Endometrial microvascular endothelial cells (primary cell): ENCODE data around the gene BPIFB2. TPM values are rescaled to one million over a fixed set of nuclear protein-coding genes. Genes with fewer than 3 reads are reported as not detected.
"Not testable (repeated sequence)": the region's sequence is repeated elsewhere in the genome, so short reads cannot be mapped to it uniquely, and the experiment has no call there.

ENCODE experiments used
- in situ Hi-C: cut with HindIII; loops from 2 replicates; pipeline ENCODE4 v1.10.0; 2017; ENCODE audit warnings: low sequenced_read_pairs, low pct_unique_long_range_greater_than_20kb; ENCODE audit errors: inconsistent ontology term
- total RNA-seq: library from RNA; depleted of rRNA; stranded (reverse); fragments of >200 nt; gene quantifications from one replicate; pipeline ENCODE4 v1.2.3, GENCODE V29; 2015; ENCODE audit errors: inconsistent ontology term

Gene BPIFB2
- total RNA-seq, 1 donor from 2014 or later = not detected

GRCh38 chr20:32970115-32970972, 37.2 kb upstream of the BPIFB2 start:
- in situ Hi-C loops = no loop called here

GRCh38 chr20:32970973-32971300, 36.6 kb upstream of the BPIFB2 start:
- in situ Hi-C loops = no loop called here

GRCh38 chr20:32971703-32972161, 35.8 kb upstream of the BPIFB2 start:
- in situ Hi-C loops = no loop called here

GRCh38 chr20:32972181-32973076, 35.1 kb upstream of the BPIFB2 start:
- in situ Hi-C loops = no loop called here

GRCh38 chr20:32973077-32973717, 34.3 kb upstream of the BPIFB2 start:
- in situ Hi-C loops = no loop called here

- in situ Hi-C loops = not testable (repeated sequence)
Observed at GRCh38 chr20:32974204-32975064, 33.1 kb upstream of the BPIFB2 start.

- in situ Hi-C loops = not testable (repeated sequence)
Observed at GRCh38 chr20:32975121-32975520, 32.4 kb upstream of the BPIFB2 start.

GRCh38 chr20:32975698-32976674, 31.5 kb upstream of the BPIFB2 start:
- in situ Hi-C loops = no loop called here

- in situ Hi-C loops = no loop called here
Observed at GRCh38 chr20:32976746-32977145, 30.8 kb upstream of the BPIFB2 start.

- in situ Hi-C loops = no loop called here
Observed at GRCh38 chr20:32977281-32978008, 30.1 kb upstream of the BPIFB2 start.

- in situ Hi-C loops = no loop called here
Observed at GRCh38 chr20:32978009-32978335, 29.5 kb upstream of the BPIFB2 start.

- in situ Hi-C loops = no loop called here
Observed at GRCh38 chr20:32979201-32979998, 28.1 kb upstream of the BPIFB2 start.

- in situ Hi-C loops = no loop called here
Observed at GRCh38 chr20:32980131-32980941, 27.2 kb upstream of the BPIFB2 start.

GRCh38 chr20:32980990-32981389, 26.5 kb upstream of the BPIFB2 start:
- in situ Hi-C loops = no loop called here

GRCh38 chr20:32982617-32983458, 24.7 kb upstream of the BPIFB2 start:
- in situ Hi-C loops = no loop called here
